ENCODE data around the gene KRTAP22-2.

Gene KRTAP22-2

DNA sequence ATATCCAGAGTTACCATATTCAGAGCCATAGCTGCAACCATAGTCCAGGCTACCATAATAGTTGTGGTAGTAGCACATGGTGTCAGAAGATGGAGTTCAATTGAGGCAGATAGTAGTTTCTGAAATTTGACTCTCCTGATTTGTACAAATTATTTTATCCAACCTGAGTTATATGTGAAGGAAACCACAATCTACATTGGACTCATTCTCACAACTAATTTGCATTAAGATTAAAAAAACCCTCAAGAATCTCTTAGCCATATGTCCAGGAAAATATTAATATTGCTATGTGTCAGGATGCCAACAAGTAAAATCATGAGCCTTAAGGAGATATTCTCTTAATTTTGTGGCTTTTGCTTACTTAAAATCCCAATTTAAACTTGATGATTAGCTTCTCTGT, at the start of gene KRTAP22-2:
Gene KRTAP22-2 (minus strand): TSS at position 101 of the 400 bp plus-strand sequence.
- DNase-seq = no peak

DNA sequence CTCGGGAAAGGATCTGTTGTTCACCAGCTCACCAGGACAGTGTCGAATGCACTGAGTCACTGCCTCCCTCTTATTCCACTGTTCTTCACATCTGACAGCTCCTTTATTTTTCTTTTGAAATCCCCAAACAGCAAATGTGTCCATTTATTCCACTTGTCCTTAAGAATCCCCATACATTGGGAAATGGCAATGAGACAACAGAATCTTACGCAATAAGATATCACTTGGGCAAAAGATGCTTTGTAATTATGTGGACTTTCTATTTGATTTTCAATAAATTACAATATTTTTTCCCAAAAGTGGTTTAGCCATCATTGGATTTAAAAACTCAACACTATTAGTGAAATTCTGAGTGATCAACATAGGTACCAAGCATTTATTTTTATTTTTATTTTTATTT, 48.5 kb upstream of the KRTAP22-2 start:
- DNase-seq = no peak

DNA sequence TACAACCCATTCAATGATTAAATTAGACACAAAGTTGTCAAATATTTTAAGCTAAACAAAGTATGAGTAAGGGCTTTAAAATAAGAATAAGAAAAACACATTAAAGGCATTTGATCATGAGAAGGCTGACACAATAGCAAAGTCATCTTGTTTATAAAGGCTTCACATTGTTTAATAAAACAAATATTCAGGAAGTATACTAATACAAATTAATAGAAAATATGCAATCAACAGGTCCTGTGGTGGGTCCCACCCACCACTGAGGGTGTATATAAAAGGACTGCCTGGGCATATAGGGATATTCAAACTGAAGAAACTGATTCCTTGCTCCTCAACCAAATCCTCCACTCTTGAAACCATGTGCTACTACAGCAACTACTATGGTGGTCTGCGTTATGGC, 44.7 kb upstream of the KRTAP22-2 start, which contains the start of gene KRTAP20-2:
Gene KRTAP20-2 (plus strand): TSS at position 301 of the 400 bp plus-strand sequence. CDS start 58 bp downstream, at position 359.
- DNase-seq = no peak

DNA sequence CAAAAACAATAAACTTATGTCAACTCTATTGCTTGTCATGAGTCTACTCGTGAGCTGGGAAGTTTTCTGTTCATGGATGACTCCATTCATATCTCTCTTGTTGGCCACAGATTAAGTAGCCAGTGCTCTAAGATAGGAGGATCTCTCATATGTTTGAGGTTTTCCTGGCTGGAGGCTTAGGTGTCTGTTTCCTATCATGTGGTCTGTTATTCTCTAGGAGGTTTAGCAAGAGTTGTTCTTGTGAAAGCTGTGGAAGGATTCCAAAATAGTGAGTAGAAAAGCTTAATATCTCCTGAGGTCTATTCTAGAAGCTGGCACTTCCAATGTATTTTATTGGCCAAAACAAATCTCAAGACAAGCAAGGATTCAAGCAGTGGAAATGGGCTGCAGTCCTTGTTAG, 39.0 kb upstream of the KRTAP22-2 start:
- no peak for DNase-seq

DNA sequence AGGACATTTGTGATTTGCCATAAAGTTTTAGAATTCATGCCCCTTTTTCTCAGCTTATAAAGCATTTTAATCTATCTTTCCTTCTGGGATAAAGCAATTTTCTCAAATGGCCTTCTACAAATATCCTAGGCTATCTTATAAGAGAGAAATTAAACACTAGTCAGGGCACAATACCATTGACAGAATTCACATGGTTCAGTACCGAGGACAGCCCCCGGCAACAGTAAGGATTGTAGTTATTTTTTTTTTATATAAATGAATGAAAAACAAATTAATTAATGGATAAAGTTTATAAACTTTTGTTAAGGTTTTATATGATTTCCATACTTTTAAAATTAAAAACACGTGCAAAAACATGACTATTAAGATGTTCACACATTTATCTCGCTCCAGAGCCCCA, 37.9 kb upstream of the KRTAP22-2 start:
- no peak for DNase-seq

DNA sequence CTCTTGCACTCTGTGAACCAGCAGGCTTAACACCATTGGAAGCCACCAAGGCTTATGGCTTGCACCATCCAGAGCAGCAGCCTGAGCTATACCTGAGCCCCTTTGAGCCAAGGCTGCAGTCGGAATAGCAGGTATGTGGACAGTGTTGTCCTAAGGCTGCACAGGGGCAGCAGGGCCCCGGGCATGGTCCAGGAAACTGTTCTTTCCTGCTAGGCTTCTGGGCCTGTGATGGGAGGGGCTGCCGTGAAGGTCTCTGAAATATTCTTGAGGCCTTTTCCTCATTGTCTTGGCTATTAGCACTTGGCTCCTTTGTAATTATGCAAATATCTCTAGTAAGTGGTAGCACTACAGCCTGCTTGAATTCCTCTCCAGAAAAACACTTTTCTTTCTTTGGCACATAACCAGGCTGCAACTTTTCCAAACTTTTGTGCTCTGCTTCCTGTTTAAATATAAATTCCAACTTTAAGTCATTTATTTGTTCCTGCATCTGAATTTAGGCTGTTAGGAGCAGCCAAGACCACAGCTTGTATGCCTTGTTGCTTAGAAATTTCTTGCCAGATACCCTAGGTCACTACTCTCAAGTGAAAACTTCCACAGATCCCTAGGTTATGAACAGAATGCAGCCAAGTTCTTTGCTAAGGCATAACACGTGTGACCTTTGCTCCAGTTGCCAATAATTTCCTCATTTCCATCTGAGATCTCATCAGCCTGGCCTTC, 35.4 kb upstream of the KRTAP22-2 start:
- DNase-seq = no peak

DNA sequence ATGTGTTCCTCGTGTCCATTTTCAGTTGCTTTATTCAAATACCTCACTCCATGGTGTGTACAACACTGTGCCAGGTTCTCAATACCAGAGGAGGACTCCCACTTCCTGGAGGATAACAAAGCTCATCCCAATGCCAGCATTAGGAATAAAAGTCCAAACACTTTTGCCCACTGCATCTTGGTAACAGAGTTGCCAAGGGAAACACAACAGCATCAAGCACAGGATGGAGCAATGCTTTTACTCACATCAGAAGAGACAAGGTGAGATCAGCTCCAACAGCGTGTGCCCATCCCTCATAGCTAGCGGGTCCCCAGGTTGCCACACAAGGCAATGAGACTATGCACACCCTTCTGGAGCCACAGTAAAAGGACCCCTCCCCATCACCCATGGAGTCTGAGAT, 33.2 kb upstream of the KRTAP22-2 start:
- DNase-seq = no peak

DNA sequence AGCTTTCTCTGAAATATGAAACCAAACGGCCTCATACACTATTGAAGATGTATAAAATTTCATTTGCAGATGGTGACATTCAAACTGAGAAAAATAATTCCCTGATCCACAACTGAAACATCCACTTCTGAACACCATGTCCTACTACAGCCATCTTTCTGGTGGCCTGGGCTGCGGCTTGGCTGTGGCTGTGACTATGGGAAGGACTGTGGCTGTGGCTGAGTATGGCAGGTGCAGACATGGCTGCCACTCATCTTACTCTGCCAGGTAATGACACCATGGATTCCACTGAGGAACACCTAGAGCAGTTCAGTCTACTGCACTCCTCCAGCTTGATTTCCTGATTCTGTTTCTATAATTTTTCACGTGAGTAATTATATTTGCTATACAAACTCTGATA, 30.3 kb upstream of the KRTAP22-2 start, which contains the start of gene KRTAP20-4:
Gene KRTAP20-4 (plus strand): TSS at position 106 of the 400 bp plus-strand sequence.
- no peak for DNase-seq

DNA sequence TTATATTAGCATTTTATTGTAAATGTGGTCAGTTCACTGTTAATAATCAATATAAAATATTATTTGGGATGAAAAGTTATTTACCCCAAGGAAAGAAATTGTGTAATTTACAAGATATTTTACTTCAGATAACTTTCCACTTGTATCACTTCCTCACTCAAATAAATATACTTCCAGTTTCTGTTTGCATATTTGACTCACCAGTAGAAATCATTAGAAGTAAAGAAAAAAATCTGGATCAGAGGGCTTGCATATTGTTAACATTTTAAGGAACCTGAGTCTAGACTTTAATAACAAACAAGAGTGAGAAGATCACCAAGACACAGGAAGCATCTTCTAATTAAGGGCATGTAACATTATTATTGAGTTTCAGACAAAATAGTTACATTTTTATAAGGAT, 29.9 kb upstream of the KRTAP22-2 start:
- DNase-seq = no peak

DNA sequence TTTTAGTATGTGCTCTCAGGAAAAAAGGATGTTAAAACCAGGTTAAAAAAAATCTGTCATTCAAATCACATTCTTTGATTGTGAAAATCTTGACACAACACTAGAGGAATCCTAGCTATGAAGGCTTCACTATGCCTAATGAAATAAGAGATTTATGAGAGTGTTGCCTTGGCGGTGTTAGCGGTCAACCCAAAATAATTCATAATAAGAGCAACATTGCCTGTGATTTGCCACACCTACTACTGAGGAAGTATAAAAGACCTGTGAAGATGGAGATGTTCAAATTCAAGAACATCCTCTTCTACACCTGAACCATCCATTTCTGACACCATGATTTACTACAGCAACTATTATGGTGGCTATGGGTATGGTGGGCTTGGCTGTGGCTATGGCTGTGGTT, 25.9 kb upstream of the KRTAP22-2 start, which contains the start of gene KRTAP20-1:
Gene KRTAP20-1 (plus strand): TSS at position 301 of the 400 bp plus-strand sequence. CDS start 30 bp downstream, at position 331.
- DNase-seq = no peak

DNA sequence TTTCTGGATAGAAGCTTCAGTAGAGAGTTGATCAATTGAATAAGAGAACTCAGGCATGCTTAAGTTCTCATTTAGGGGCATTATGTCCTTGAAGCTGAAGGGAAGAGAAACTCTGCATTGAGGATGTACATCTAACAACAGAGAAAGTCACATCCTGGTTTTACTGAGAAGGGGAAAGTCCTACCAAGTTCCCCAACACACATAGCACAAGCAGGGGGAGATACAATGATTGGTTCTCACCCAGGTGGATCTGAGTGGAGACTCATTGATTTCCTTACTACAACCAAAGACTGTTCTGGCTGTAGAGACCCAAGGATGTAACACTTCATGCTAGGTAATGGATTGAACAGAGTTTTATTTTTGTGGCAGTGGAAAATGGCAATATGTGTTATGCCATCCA, 25.0 kb upstream of the KRTAP22-2 start:
- DNase-seq = no peak

DNA sequence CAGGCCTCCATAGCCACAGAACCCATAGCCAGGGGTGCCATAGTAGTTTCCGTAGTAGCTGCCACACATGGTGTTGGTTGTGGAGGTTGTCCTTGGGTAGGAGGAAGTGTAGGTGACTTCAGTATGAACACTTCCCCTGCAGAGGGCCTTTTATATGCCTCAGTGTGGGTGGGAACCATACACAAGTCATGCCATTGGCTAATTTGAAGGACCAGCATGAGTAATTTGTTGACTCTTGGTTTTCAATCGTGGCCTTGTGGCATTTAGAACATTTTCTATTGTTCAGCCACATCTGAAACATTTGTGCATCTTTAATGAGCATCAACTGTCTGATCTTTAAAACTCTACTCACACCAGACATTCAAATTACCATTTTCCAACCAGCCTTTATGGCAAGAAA, 23.6 kb upstream of the KRTAP22-2 start, which contains the start of gene KRTAP6-1:
Gene KRTAP6-1 (minus strand): TSS at position 95 of the 400 bp plus-strand sequence. CDS start 26 bp downstream, at position 69.
- no peak for DNase-seq

DNA sequence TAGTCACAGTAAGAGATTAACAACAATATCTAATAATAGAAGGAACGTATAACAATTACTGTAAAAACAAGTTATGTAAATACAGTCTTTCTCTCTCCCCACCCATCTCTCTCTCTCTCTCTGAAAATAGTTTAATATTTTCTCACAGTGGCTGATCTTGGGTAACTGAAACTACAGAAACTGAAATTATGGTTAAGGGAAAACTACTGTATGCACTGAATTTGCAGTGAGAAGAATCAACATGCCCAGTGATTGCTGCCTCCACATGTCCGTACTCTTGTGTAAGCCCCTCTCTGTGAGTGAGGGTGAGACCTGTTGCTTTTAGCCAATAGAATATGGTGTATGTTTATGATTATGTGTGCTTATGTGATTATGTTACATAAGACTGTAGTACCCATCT, 21.9 kb upstream of the KRTAP22-2 start:
- no peak for DNase-seq

DNA sequence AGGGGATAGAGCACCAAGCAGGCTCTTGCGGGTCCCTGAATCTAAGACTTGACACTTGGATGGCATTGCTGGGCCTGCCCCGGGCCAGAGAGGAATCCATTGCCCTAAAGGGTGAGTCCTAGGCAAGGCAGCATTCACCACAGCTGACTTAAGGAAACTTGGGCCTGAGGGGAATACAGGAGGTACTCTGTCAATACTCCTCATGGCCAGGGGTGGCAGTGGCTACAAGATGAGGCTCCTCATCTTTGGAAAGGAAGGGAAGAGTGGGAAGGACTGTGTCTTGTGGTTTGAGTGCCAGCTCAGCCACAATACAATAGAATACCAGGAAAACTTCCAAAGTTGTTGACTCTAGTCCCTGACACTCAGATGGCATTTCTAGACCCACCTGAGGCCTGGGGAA, 15.8 kb upstream of the KRTAP22-2 start:
- DNase-seq = no peak

DNA sequence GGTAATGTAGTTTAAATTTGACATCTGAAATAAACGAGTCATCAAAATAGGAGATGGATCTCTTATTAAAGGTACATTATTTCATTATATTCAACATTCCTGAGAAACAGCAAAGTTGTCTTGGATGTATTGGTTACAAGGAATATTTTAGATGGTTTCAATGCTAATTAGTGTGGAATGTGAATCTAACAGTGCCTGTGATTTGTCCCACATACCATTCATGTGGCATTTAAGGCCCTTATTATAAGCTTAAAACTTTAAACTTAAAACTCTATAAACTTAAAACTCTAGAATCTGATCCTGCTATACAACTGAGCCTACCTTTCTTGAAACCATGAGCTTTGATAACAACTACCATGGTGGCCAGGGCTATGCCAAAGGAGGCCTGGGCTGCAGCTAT, 10.6 kb upstream of the KRTAP22-2 start, which contains the start of gene KRTAP22-1:
Gene KRTAP22-1 (plus strand): TSS at position 301 of the 400 bp plus-strand sequence.
- DNase-seq = no peak

DNA sequence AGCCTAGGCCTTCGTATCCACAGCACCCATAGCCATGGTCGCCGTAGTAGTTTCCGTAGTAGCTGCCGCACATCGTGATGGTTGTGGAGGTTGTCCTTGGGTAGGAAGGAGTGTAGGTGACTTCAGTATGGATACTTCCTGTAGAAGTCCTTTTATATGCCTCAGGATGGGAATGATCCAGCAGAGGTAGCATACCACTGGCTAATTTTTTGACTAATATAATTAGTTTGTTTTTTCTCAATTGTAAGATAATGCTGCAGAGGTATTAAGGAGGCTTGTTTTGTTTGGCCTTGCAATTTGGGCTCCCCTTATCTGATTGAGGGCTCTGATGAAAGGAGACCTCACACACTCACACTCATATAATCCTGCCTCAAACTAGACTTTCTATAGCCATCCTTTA, 8.6 kb upstream of the KRTAP22-2 start, which contains the start of gene KRTAP6-2:
Gene KRTAP6-2 (minus strand): TSS at position 101 of the 400 bp plus-strand sequence. CDS start 28 bp downstream, at position 73.
- no peak for DNase-seq

DNA sequence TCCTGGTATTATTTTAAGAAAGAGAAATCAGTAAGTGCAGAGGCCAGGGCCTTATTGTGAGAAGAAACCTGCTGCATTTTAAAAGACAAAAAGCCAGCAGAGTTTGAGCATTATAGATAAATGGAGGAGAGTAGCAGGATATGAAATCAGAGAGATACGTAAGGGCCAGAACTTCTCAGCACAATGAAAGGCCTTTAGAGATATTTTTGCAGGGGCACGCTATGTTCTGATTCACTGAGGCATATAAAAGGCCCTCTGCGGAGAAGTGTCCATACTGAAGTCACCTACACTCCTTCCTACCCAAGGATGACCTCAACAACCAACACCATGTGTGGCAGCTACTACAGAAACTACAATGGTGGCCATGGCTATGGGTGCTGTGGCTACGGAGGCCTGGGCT, 1.9 kb upstream of the KRTAP22-2 start, which contains the start of gene KRTAP6-3:
Gene KRTAP6-3 (plus strand): TSS at position 301 of the 400 bp plus-strand sequence. CDS start 6 bp downstream, at position 307.
- no peak for DNase-seq

DNA sequence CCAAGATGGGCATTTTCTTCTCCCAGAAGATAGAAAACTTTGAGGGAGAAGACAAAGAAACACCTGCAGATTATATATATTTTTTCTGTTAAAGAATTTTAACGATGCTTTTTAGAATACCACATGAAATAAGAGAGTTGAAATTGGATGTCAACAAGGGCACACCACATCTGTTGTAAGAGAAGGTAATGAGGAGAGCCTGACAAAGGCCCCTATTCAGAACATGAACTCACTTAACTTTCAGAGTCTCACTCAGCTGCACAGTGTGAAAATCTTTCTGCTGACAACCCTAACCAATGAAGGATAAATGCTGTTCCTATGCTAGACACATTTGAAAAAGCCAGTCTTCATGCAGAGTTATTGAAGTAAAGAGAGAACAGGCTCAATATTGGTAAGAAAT, 7.3 kb downstream of the KRTAP22-2 start:
- DNase-seq = no peak

DNA sequence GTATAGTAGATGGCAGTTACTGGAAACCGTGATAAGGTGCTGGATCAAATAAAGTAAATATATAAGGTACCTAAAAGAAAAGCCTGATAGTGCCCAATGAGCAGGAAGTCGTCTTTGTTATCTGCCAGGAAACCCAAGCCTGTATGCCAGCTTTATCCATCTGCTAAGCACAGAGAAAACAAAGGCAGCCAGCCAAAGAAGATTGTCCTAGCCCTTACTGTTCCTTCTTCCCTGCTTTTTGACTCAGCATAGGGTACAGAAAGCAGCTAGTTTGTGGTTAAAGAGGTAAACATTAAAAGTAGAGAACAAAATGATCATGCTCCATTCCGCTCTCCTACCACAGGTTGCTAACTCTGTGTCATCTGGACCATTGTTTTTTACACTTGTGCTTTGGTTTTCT, 10.1 kb downstream of the KRTAP22-2 start:
- DNase-seq = no peak

DNA sequence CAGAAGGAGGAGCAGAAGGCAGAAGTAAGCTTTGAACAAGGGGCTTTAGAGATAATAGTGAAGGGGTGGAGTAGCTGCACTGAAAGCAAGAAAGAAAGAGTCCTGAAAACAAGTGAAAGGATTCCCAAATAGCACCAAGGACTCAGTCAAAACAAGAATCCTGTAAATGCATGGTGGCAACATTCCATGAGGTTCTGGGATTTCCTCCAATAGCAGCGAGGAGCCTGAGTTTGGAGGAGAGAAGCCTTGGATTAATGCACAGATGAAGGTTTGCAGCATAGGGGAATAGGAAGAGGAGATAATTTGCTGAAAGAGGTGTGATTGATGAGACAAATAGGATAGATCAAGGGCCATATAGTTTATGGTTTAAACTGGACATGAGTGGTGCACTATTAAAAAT, 10.9 kb downstream of the KRTAP22-2 start:
- no peak for DNase-seq

DNA sequence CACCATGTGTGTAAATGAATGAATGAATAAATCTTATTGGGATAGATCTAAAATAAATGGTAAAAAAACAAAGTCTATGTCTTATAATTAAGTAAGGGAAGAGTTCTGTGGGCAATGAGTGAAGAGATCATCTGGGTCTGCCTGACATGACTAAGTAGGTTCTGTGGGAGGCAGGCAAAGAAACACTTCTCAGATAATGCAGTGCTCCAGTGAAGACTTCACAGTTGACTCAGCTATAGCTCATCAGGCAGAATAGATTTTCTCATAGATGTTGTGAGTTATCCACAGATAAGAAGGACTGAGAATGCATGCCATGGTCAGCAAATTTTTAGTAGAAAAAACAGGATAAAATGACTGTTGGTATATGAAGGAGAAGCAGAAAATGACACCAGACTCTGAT, 12.4 kb downstream of the KRTAP22-2 start:
- no peak for DNase-seq

DNA sequence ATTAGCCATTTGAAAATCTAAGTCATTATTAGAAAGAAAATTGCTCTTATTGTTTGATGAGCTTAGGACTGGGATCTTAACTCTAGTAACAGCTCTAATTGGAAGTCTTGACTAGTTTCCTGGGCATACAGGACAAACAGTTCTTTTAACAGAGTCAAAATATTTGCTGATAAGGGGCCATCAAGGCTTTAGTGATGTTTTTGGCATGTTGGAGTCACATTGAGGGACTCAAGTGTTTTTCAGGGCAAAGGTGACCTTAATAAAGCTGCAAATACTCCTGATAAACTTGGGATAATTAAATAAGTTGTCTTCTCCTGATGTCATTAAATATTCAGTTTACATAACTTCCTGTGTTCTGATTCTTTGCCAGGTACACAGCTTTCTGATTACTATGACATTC, 22.6 kb downstream of the KRTAP22-2 start:
- DNase-seq = no peak

DNA sequence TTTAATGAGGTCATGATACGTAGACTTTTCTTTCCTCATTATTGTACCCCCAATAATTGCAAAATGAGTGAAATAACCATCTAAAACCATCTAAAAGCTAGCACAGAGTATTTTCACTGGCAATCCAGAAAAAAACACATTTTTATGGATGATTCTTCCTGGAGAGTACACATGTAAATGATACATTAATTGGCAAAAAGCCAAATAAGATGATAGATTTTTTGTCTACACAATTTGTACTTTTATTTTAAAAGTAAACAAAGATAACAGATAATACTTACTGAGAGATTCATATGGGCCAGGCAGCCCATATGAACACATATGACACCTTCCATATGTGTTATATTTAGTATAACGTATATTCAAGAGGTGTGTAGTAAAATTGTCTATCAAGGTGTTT, 26.6 kb downstream of the KRTAP22-2 start:
- no peak for DNase-seq

DNA sequence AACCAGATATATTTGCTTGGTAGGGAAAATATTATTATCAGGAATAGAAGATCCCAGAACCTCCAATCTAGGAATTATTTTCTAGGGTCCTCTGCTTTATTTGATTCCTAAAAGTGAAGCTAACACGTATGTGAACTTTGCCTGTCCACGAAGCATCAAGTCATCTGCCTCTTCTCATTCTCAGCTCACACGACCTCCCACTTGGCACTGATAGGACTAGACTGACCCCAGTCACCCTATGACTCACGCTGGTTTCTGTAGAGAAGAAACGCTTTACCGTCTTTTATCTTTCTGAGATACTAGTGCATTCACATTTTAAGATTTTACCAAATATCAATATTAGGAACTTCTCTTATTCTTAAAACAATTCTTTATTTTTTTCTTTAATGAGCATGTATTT, 27.1 kb downstream of the KRTAP22-2 start:
- DNase-seq = no peak
